ENCODE results near the gene TCEANC.

GRCh38 chrX:13605611-13606010 lies 47.3 kb upstream of the TCEANC start:
- TF ChIP-seq EZH2 (IDR thresholded peaks at IDR 0.05) (no peak), POLR2AphosphoS5 (IDR thresholded peaks at IDR 0.05; ENCODE audit: borderline replicate concordance, low read depth, low read length) (no peak), FOXP2 (optimal IDR thresholded peaks at IDR 0.05; ENCODE audit: control extremely low read depth, extremely low read length, insufficient read depth) (no peak)

All from SK-N-MC (cell line).